ENCODE data around the gene GREM1. TPM values are rescaled to one million over a fixed set of nuclear protein-coding genes. Genes with fewer than 3 reads are reported as not detected.
A peak's percentile ranks its signal among the peaks of the same experiment; 100 is the strongest.

GREM1 gene
- total and polyA plus RNA-seq, 2 donors (not counting 1 experiment from before 2014, with no cell fraction given): 364 to 1,863 TPM

- no peak overlapping the region for H3K4me3 ChIP-seq (replicated peaks in 1 of 4; ENCODE audit: control extremely low read depth in 1 of 4, insufficient read depth in 1 of 4, low read depth in 3 of 4, low read length in 4 of 4)
- no peak overlapping the region for H3K27ac ChIP-seq (ENCODE audit: insufficient read depth, low read length)
- no peaks in the 10 kb centered on the region for H3K27me3 ChIP-seq (ENCODE audit: control insufficient read depth, insufficient read depth, low read length)
- peaks cover under 1% of the 10 kb centered on the region for H3K4me1 ChIP-seq (ENCODE audit: control insufficient read depth, extremely low read depth, insufficient read depth, low read length)
- no peaks in the 10 kb centered on the region for H4K20me1 ChIP-seq (ENCODE audit: control insufficient read depth, extremely low read depth, insufficient read depth, low read length)
- H3K9me3 ChIP-seq (ENCODE audit: control insufficient read depth, insufficient read depth, low read depth, low read length): no peaks in the 10 kb centered on the region
- no peaks in the 10 kb centered on the region for H3K79me2 ChIP-seq (ENCODE audit: control insufficient read depth, insufficient read depth, low read length)
- H3K36me3 ChIP-seq (ENCODE audit: control insufficient read depth, insufficient read depth, low read length): no peaks in the 10 kb centered on the region
- no peak overlapping the region for H3K9ac ChIP-seq (ENCODE audit: insufficient read depth, low read length)
- DNase-seq (ENCODE audit: low read depth in 2 of 2): no peak
- no peak overlapping the region for H3K4me2 ChIP-seq (ENCODE audit: extremely low read depth, insufficient read depth, low read length)
- TF ChIP-seq EZH2 (IDR thresholded peaks at IDR 0.05; ENCODE audit: low read length, missing control alignments) (no peak), CTCF (conservative IDR thresholded peaks at IDR 0.05 in 1 of 2, IDR thresholded peaks at IDR 0.05 in 1 of 2; ENCODE audit: low read depth in 1 of 2, low read length in 2 of 2) (no peak)
- no peak overlapping the region for H2AFZ ChIP-seq (ENCODE audit: low read length)
Observed at GRCh38 chr15:32670623-32671022, 47.2 kb upstream of the GREM1 start.

GRCh38 chr15:32671339-32672325, 46.2 kb upstream of the GREM1 start:
- Histone ChIP-seq H2AFZ (ENCODE audit: low read length) (no peak overlapping the region), H3K9me3 (ENCODE audit: control insufficient read depth, insufficient read depth, low read depth, low read length) (no peaks in the 10 kb centered on the region), H3K4me2 (ENCODE audit: extremely low read depth, insufficient read depth, low read length) (no peak overlapping the region)

More at GRCh38 chr15:32671339-32672325, 46.2 kb upstream of the GREM1 start:
- no peak overlapping the region for H3K4me3 ChIP-seq (replicated peaks in 1 of 4; ENCODE audit: control extremely low read depth in 1 of 4, insufficient read depth in 1 of 4, low read depth in 3 of 4, low read length in 4 of 4)
- DNase-seq (ENCODE audit: low read depth in 2 of 2): peak in 1 of 2 donors; percentile 59
- H3K4me1 ChIP-seq (ENCODE audit: control insufficient read depth, extremely low read depth, insufficient read depth, low read length): no peaks in the 10 kb centered on the region
- no peak for TF ChIP-seq EZH2 (IDR thresholded peaks at IDR 0.05; ENCODE audit: low read length, missing control alignments)
- no peak for TF ChIP-seq CTCF (conservative IDR thresholded peaks at IDR 0.05 in 1 of 2, IDR thresholded peaks at IDR 0.05 in 1 of 2; ENCODE audit: low read depth in 1 of 2, low read length in 2 of 2)
- H3K36me3 ChIP-seq (ENCODE audit: control insufficient read depth, insufficient read depth, low read length): no peaks in the 10 kb centered on the region
- H3K9ac ChIP-seq (ENCODE audit: insufficient read depth, low read length): no peak overlapping the region
- H3K27ac ChIP-seq (ENCODE audit: insufficient read depth, low read length): no peak overlapping the region
- no peaks in the 10 kb centered on the region for H3K27me3 ChIP-seq (ENCODE audit: control insufficient read depth, insufficient read depth, low read length)
- no peaks in the 10 kb centered on the region for H4K20me1 ChIP-seq (ENCODE audit: control insufficient read depth, extremely low read depth, insufficient read depth, low read length)
- H3K79me2 ChIP-seq (ENCODE audit: control insufficient read depth, insufficient read depth, low read length): no peaks in the 10 kb centered on the region
